GM10266 (cell line): ENCODE data around the gene RBM44.

Experiments
- DNase-seq: peaks from one replicate; pipeline ENCODE4 v3.0.0; 2012; ENCODE audit errors: extremely low spot score
- CTCF ChIP-seq: IDR thresholded peaks from 2 replicates; pipeline ENCODE4 v1.5.1; 2012; ENCODE audit warnings: mild to moderate bottlenecking, low read depth; ENCODE audit not compliant: control insufficient read depth, insufficient read depth; ENCODE audit errors: missing control alignments

The RBM44 gene

GRCh38 chr2:237884681-237885080, 86.1 kb downstream of the RBM44 start:
- DNase-seq: no peak
- TF ChIP-seq CTCF: no peak

GRCh38 chr2:237885111-237885930, 86.7 kb downstream of the RBM44 start:
- TF ChIP-seq CTCF: no peak
- no peak for DNase-seq

GRCh38 chr2:237885931-237886684, 87.5 kb downstream of the RBM44 start:
- no peak for DNase-seq
- TF ChIP-seq CTCF: no peak

- no peak for DNase-seq
- TF ChIP-seq CTCF: no peak
These were observed 88.3 kb downstream of the RBM44 start for GRCh38 chr2:237886685-237887481.

GRCh38 chr2:237888389-237888788, 89.8 kb downstream of the RBM44 start:
- DNase-seq: no peak
- TF ChIP-seq CTCF: no peak

- DNase-seq: no peak
These were observed 90.4 kb downstream of the RBM44 start for GRCh38 chr2:237889016-237889415.

More at GRCh38 chr2:237889016-237889415, 90.4 kb downstream of the RBM44 start:
- TF ChIP-seq CTCF: no peak
